WTC11 (cell line): ENCODE results near the gene TPX2. TPM values are rescaled to one million over a fixed set of nuclear protein-coding genes. Genes with fewer than 3 reads are reported as not detected.

ENCODE experiments used
- ATAC-seq: fragments of 200-7000 bp; cut with Tn5 transposase; 2 replicates; pipeline ENCODE4 v1.10.0; 2021; ENCODE audit warnings: mild to moderate bottlenecking, moderate library complexity
- CTCF ChIA-PET: fragments of 300-600 bp; sonication (Branson Sonifier 250); formaldehyde crosslinking; loops from one replicate; lab custom pipeline; 2021; ENCODE audit warnings: antibody characterized with exemption; lab: Charles Lee
- POLR2A ChIA-PET: fragments of 350-600 bp; sonication (Branson Sonifier 250); formaldehyde crosslinking; loops from one replicate; lab custom pipeline; 2021; ENCODE audit warnings: antibody characterized with exemption; lab: Charles Lee
- DNase-seq: peaks from one replicate; pipeline ENCODE4 v3.0.0; 2021; ENCODE audit warnings: low spot score
- H3K27ac Mint-ChIP-seq: 2 replicates; pipeline ENCODE4 v1.8.0; 2021; ENCODE audit warnings: mixed read lengths
- H3K27me3 Mint-ChIP-seq: 2 replicates; pipeline ENCODE4 v1.8.0; 2021; ENCODE audit warnings: low read depth, mild to moderate bottlenecking, moderate library complexity, mixed read lengths
- H3K36me3 Mint-ChIP-seq: 2 replicates; pipeline ENCODE4 v1.8.0; 2021; ENCODE audit warnings: mixed read lengths
- H3K4me1 Mint-ChIP-seq: 2 replicates; pipeline ENCODE4 v1.8.0; 2022; ENCODE audit warnings: mixed read lengths
- H3K4me3 Mint-ChIP-seq: 2 replicates; pipeline ENCODE4 v1.8.0; 2021; ENCODE audit warnings: mild to moderate bottlenecking, moderate library complexity, mixed read lengths
- H3K9me3 Mint-ChIP-seq: 2 replicates; pipeline ENCODE4 v1.8.0; 2021; ENCODE audit warnings: mixed read lengths
- ATF3 ChIP-seq: sonication (generic); formaldehyde crosslinking; conservative IDR thresholded peaks from 2 replicates; pipeline ENCODE4 v1.8.1; 2022; ENCODE audit warnings: mild to moderate bottlenecking, missing genetic modification reagents
- E2F1 ChIP-seq: sonication (generic); formaldehyde crosslinking; IDR thresholded peaks from 2 replicates; pipeline ENCODE4 v1.8.0; 2022; ENCODE audit warnings: mild to moderate bottlenecking, missing genetic modification reagents
- E2F4 ChIP-seq: sonication (generic); formaldehyde crosslinking; IDR thresholded peaks from 2 replicates; pipeline ENCODE4 v1.8.1; 2022; ENCODE audit warnings: low read depth, mild to moderate bottlenecking, moderate library complexity, missing genetic modification reagents, borderline replicate concordance
- EMX1 ChIP-seq: fragments of 250-450 bp; sonication (Bioruptor Pico); IDR thresholded peaks from 2 replicates; pipeline ENCODE4 v1.8.0; 2021; ENCODE audit warnings: mild to moderate bottlenecking
- ETV6 ChIP-seq: sonication (generic); formaldehyde crosslinking; IDR thresholded peaks from 2 replicates; pipeline ENCODE4 v1.8.1; 2022; ENCODE audit warnings: mild to moderate bottlenecking, missing genetic modification reagents
- FOXJ3 ChIP-seq: sonication (generic); formaldehyde crosslinking; IDR thresholded peaks from 2 replicates; pipeline ENCODE4 v1.9.0; 2021; ENCODE audit warnings: missing genetic modification reagents, mild to moderate bottlenecking, borderline replicate concordance
- PRRX2 ChIP-seq: fragments of 250-450 bp; sonication (Bioruptor Pico); IDR thresholded peaks from 2 replicates; pipeline ENCODE4 v1.8.0; 2021; ENCODE audit warnings: mild to moderate bottlenecking
- SMAD4 ChIP-seq: sonication (generic); formaldehyde crosslinking; IDR thresholded peaks from 2 replicates; pipeline ENCODE4 v1.8.0; 2022; ENCODE audit warnings: mild to moderate bottlenecking, missing genetic modification reagents
- SP1 ChIP-seq: sonication (generic); formaldehyde crosslinking; conservative IDR thresholded peaks from 2 replicates; pipeline ENCODE4 v1.8.1; 2022; ENCODE audit warnings: missing genetic modification reagents
- STAT6 ChIP-seq: sonication (generic); formaldehyde crosslinking; conservative IDR thresholded peaks from 2 replicates; pipeline ENCODE4 v1.8.1; 2023; ENCODE audit warnings: mild to moderate bottlenecking, low read depth, missing genetic modification reagents, moderate library complexity
- TCF7 ChIP-seq: sonication (generic); formaldehyde crosslinking; IDR thresholded peaks from 2 replicates; pipeline ENCODE4 v1.8.0; 2022; ENCODE audit warnings: mild to moderate bottlenecking, low read depth, missing genetic modification reagents, moderate library complexity
- TEAD1 ChIP-seq: sonication (generic); formaldehyde crosslinking; IDR thresholded peaks from 2 replicates; pipeline ENCODE4 v1.8.0; 2022; ENCODE audit warnings: mild to moderate bottlenecking, missing genetic modification reagents
- ZNF416 ChIP-seq: fragments of 250-450 bp; sonication (Bioruptor Pico); IDR thresholded peaks from 2 replicates; pipeline ENCODE4 v1.9.0; 2021; ENCODE audit warnings: mild to moderate bottlenecking, inconsistent platforms
- ZNF423 ChIP-seq: fragments of 250-450 bp; sonication (Bioruptor Pico); IDR thresholded peaks from 2 replicates; pipeline ENCODE4 v2.1.2; 2022; ENCODE audit warnings: mild to moderate bottlenecking, moderate library complexity
- ZNF512 ChIP-seq: sonication (generic); formaldehyde crosslinking; IDR thresholded peaks from 2 replicates; pipeline ENCODE4 v1.8.1; 2022; ENCODE audit warnings: missing genetic modification reagents, borderline replicate concordance
- ZNF671 ChIP-seq: fragments of 250-450 bp; sonication (Bioruptor Pico); IDR thresholded peaks from 2 replicates; pipeline ENCODE4 v1.8.0; 2021; ENCODE audit warnings: mild to moderate bottlenecking
- total RNA-seq: library from RNA; stranded (reverse); gene quantifications from 3 replicates; pipeline ENCODE4 v1.2.3, GENCODE V29; 2021
- TF ChIP-seq, protein P1 (sequence below): sonication (generic); formaldehyde crosslinking; IDR thresholded peaks from 2 replicates; pipeline ENCODE4 v1.8.0; 2023; ENCODE audit warnings: missing genetic modification reagents, mild to moderate bottlenecking, borderline replicate concordance

Gene TPX2
- total RNA-seq, 1 experiment from 2014 or later = 123 TPM

- CTCF ChIA-PET = interaction anchor here (0.8 to 3.2 kb wide), 6 partner anchors 24 to 136 kb away, joined by 3 to 15 read pairs (median 6); no protein-coding TSS in a partner anchor
- Mint-ChIP-seq H3K4me3 (no peak overlapping the region), H3K36me3 (peaks cover 8% of the 10 kb centered on the region; the same call in 1 of the 2 replicates), H3K27ac (peak overlapping the region; percentile 69; the same call in 1 of the 2 replicates), H3K9me3 (no peaks in the 10 kb centered on the region), H3K4me1 (peaks cover 48% of the 10 kb centered on the region), H3K27me3 (no peaks in the 10 kb centered on the region)
- no peak for ATAC-seq
- POLR2A ChIA-PET = interaction anchor here (1.3 kb wide), 1 partner anchor 15 kb away, joined by 3 read pairs; no protein-coding TSS in a partner anchor
- no peak for DNase-seq
- TF ChIP-seq ZNF423 (CRISPR knock-in tag) (no peak), TEAD1 (CRISPR knock-in tag) (no peak), ZNF671 (no peak), SP1 (no peak), ATF3 (CRISPR knock-in tag) (no peak), SMAD4 (CRISPR knock-in tag) (no peak), E2F1 (CRISPR knock-in tag) (no peak), TCF7 (CRISPR knock-in tag) (no peak), PRRX2 (CRISPR knock-in tag) (no peak), ZNF416 (CRISPR knock-in tag) (no peak), ZNF512 (CRISPR knock-in tag) (no peak), FOXJ3 (CRISPR knock-in tag) (no peak)
Observed at GRCh38 chr20:31698803-31699718, 40.0 kb upstream of the TPX2 start.

DNA sequence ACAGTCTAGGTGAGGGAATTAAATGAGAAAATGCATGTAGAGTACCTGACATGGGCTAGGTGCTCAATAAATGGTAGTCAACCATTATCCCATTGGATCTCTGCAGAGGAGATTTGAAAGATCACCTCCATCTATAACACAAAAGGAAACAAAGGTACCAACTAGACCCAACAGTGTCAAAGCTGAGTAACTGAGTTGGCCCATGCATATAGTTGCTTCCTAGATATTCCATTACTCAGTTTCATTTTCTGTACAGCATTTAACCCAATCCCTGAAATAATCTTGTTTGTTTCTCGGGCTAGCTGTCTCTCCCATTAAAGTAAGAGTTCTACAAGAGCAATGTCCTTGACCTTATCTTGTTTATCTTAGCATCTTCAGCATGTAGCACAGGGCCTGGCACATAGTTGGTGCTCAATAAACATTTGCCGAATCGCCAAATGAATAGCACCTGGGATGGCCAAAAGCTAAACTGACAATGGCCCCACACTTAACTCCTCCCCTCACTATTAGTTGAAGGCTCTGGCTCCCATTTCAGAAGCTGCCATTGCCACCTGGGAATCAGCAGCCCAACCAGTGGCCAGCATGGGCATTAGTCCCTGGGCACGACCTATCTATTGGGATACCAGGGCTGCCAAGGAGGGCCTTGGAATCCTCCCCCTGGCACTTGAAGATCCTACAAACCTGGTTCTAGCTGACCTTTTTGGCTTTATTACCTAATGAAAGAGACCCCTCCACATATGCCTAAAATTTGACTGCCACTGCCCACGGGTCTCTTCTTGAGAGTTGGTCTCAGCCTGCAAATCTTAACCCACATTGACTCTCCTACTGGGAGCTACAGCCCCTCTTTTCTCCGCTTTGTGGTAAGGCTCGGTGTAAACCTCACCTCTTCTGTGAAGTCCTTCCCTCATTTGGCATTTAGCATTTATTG is 39.0 kb upstream of the TPX2 start:
- Mint-ChIP-seq H3K36me3 (peaks cover 8% of the 10 kb centered on the region; the same call in 1 of the 2 replicates), H3K4me3 (no peak overlapping the region), H3K9me3 (no peaks in the 10 kb centered on the region), H3K27ac (peak overlapping the region; percentile 19), H3K27me3 (no peaks in the 10 kb centered on the region), H3K4me1 (peaks cover 48% of the 10 kb centered on the region)
- DNase-seq = no peak
- ATAC-seq = no peak
- ChIA-PET POLR2A (interaction anchor here (1.3 kb wide), 1 partner anchor 14 kb away, joined by 3 read pairs; no protein-coding TSS in a partner anchor), CTCF (interaction anchor here (0.5 to 1.7 kb wide), 7 partner anchors 16 to 140 kb away, joined by 3 to 9 read pairs (median 4); no protein-coding TSS in a partner anchor)
- TF ChIP-seq PRRX2 (CRISPR knock-in tag) = no peak
- no peak for TF ChIP-seq ETV6 (CRISPR knock-in tag)
- TF ChIP-seq EMX1 (CRISPR knock-in tag) = no peak
- TF ChIP-seq STAT6 = no peak
- TF ChIP-seq E2F4 = no peak
- TF ChIP-seq, protein P1, sequence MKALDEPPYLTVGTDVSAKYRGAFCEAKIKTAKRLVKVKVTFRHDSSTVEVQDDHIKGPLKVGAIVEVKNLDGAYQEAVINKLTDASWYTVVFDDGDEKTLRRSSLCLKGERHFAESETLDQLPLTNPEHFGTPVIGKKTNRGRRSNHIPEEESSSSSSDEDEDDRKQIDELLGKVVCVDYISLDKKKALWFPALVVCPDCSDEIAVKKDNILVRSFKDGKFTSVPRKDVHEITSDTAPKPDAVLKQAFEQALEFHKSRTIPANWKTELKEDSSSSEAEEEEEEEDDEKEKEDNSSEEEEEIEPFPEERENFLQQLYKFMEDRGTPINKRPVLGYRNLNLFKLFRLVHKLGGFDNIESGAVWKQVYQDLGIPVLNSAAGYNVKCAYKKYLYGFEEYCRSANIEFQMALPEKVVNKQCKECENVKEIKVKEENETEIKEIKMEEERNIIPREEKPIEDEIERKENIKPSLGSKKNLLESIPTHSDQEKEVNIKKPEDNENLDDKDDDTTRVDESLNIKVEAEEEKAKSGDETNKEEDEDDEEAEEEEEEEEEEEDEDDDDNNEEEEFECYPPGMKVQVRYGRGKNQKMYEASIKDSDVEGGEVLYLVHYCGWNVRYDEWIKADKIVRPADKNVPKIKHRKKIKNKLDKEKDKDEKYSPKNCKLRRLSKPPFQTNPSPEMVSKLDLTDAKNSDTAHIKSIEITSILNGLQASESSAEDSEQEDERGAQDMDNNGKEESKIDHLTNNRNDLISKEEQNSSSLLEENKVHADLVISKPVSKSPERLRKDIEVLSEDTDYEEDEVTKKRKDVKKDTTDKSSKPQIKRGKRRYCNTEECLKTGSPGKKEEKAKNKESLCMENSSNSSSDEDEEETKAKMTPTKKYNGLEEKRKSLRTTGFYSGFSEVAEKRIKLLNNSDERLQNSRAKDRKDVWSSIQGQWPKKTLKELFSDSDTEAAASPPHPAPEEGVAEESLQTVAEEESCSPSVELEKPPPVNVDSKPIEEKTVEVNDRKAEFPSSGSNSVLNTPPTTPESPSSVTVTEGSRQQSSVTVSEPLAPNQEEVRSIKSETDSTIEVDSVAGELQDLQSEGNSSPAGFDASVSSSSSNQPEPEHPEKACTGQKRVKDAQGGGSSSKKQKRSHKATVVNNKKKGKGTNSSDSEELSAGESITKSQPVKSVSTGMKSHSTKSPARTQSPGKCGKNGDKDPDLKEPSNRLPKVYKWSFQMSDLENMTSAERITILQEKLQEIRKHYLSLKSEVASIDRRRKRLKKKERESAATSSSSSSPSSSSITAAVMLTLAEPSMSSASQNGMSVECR (CRISPR knock-in tag) = no peak
